ENCODE measurements around the gene EBF3.

- TF ChIP-seq POLR2A (IDR thresholded peaks at IDR 0.05), result peak in 1 of 4 donors; percentile 24
- TF ChIP-seq CTCF (IDR thresholded peaks at IDR 0.05), result no peak
Measured at GRCh38 chr10:129963641-129964501, at the start of gene EBF3.
